T-helper 2 cell treated with Interferon-gamma antibody and Interleukin-4, amounts not matched to agents 100 ng/mL and 5 ng/mL, for 36 hours (primary cell): ENCODE data around the gene CUEDC1. TPM values are rescaled to one million over a fixed set of nuclear protein-coding genes. Genes with fewer than 3 reads are reported as not detected.
"Not testable (repeated sequence)": the region's sequence is repeated elsewhere in the genome, so short reads cannot be mapped to it uniquely, and the experiment has no call there.

Source experiments
- intact Hi-C: fragments of 100-400 bp; cut with micrococcal nuclease; formaldehyde crosslinking; loops from one replicate; pipeline ENCODE4 v1.15.1; 2023
- total RNA-seq: library from RNA; stranded (reverse); gene quantifications from 2 replicates; pipeline ENCODE4 v1.2.3, GENCODE V29; 2022

The CUEDC1 gene
- total RNA-seq, 1 donor from 2014 or later = 0.25 TPM

DNA sequence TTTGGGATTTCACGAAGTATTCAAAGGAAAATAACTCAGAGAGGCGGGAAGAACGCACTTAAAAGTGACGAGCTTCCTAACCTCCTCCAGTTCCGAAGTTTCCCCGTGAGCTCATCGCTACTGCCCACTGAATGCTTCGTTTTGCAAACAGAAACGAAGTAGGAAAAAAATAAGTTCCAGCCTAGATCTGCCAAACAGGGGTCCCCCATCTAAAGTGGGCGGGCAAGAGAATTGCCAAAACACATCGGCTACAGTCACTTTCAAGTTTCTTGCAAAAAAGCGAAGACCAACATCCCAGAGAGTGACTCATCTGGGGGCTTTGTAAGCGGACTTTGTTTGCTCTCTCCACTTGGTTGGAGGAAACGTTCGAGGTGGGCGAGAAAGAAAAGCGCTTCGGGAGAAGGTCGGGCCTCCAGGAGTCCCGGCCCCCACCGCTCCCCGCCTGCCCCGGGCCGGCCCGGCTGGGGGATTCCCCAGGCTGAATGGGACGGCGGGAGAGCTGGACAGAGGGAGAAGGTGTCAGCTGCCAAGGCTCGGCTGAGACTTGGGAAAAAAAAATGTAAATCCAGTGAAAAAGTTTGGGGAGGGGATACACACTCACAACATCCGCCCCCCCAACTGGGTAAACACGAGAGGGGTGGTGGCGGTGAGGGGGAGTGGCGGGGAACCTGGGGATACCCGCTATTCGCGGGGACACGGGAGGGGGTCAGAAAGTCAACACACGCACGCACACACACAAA lies 31.8 kb upstream of the CUEDC1 start:
- intact Hi-C loops = loop anchor here (2.0 to 5.0 kb wide), 3 partner anchors 94 to 730 kb away; partner anchors contain the start of gene MSI2

DNA sequence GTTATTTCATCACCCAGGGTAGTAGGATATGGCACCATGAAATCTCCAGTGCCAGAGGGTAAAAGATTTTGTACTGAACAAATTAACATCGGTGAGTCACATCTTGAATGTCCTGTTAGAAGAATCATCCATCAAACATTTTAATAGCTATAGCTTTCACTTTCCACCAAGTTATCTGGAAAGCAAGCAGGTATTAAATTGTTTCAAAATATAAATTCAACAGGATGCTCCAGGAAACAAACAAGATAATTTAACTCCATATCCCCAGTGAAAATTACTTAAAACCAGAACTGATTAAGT lies 30.4 kb upstream of the CUEDC1 start:
- intact Hi-C loops = loop anchor here (5.0 kb wide), 2 partner anchors 532 to 728 kb away; partner anchors contain the start of gene MSI2

DNA sequence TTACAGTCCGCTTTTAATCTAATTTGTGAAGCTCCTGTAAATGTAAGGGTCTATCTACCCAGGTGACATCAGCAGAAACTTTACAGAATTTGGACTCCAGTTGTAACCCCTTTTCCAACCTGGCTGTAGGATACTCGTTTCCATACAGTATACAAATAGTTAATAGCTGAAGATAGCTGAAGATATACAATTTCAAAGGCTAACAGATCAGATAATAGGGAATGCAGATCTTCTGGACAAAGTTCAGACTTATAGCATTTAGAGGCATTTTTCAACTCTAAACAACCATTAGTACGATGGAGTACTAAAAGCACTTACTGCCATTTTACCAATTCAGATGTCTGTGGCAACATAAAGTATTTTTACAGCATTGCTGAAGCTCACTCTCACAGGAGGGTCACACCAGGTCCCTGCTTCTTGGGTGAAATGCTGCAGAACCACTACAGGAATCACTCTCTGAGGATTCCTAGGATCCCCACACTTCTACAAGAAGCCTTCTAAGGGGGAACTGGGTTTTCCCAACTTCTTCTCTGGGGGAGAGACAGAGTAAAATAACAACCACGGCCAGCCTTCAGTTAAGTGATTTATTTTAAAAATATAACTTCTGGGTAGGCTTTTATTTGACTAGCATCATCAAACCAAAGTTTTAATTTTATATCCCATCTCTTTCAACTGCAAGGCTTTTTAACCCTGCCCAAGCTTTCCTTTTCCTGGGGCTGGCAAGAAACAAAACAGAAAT lies 29.9 kb upstream of the CUEDC1 start:
- intact Hi-C loops = loop anchor here (5.0 kb wide), 2 partner anchors 532 to 728 kb away; partner anchors contain the start of gene MSI2

DNA sequence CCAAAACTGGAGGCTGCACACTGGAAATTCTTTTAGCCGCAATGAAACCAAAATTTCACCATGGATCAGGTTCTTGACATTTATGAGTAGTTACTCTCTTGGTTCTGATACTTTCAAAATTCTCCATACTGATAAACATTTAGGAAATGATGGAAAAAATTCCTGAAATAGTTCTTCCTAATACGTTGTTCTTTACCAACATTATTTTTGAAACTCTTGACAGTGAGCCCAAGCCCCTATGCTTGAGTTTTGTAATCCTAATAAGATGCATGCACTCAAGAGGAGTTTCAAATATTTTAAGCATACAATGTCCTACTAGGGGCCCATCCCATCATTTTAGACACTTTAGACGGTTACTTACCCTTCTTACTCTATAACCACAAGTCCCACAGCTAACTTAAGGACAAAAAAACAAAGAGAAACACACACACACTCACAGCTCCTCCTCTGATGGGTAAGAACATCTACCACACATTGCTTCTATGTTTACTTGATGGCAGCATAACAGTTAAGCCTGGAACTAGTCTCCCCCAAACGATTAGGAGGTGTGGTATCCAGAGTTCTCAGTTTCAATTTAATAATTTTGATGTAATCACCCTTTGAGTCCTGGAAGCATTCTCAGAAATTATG lies 29.2 kb upstream of the CUEDC1 start:
- intact Hi-C loops = no loop called here

DNA sequence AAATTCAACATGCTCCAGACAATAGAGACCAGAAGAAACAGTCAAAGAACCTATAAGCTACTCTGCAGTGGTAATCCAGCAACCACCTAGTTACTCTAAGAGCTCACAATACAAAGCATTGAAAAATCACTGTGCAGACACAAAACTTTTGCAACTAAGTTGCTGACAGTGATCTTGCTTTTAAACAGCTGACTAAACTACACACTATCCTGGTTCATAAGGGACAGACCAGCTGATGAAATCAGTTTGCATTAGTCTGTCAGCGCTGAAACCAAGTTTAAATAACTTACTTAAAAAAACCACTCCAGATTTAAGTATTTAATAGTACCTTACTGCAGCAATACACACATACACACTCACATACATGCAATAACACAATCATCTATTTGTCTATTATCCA lies 28.2 kb upstream of the CUEDC1 start:
- intact Hi-C loops = no loop called here

DNA sequence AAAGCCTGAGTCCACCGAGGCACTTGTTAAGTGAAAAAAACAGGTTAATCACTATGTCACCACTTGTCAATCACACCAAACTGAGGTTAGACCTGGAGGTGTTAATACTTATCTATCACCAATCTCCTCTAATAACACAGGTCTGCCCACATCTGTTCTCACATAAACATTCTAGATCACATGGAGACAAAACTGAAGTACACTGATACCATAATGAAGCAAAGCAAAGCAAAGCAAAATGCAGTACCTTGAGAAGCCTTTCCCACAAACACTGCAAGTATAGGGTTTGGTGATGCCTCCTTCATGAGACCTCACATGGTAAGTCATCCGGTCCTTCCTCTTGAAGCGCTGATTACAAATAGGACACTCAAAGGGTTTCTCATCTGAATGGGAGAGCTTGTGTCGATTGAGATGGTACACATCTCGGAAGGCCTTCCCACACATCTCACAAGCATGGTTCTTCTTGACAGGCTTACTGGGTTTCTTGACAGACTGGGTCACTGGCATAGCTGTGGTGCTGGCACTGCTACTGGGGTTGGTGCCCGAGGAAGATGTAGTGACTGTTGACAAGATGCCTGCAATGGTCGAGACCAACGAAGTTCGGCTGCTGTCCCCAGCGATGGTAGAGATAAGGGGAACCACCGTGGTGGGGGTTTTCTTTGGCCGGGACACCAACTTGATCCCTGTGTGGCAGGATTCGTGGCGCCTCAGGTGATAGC lies 27.4 kb upstream of the CUEDC1 start:
- intact Hi-C loops = no loop called here

DNA sequence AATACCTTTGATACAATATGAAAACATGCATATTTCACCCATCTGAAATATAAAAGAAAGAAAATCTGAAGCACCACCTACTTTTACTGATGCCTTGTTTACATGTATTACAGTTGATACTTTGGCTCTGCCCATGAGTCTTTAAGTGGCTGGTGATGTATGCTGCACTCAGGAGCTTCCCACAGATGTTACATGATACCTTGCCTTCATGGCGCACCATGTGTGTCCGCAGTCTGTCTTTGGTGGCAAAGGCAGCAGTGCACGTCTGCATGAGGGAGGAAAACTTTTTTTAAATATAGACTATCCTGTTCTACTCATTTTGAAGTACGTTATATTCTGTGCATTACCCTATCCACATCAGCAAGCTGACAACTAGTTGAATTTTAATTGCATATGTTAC lies 25.3 kb upstream of the CUEDC1 start:
- intact Hi-C loops = no loop called here

DNA sequence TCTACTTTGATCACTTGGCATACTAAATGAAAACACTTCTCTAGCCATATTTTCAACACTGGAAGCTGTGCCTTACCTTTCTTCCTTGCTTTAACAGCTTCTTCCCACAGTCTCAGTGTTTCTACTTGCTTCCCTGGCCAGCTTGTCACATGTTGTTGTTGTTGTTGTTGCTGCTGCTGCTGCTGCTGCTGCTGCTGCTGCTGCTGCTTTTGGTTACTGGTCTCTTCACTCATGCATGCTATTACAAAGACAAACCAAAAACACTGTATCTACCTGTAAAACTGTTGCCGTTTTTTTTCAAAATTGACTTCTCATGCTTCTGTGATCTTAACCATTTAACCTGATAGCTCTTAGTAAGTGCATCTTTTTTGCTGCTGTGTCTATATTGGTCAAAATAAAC lies 23.9 kb upstream of the CUEDC1 start:
- intact Hi-C loops = no loop called here

DNA sequence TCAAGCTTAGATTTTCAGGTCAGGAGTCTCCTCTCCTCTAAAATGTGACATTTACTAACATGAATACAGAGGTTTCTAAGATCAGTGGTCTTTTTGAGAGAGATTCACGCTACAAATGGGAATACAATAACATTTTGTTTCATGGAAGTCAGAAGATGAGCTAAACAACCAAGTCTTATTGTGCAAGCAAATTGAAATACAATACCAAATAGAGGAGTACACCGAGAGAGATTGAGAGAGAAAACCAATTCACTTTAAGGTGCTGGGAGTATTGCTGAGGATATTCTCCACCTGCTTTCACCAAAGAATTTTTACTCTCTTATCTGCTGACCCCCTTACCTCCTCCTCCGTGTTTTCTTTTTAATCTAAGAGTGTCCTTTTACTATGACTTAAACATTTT lies 21.4 kb upstream of the CUEDC1 start:
- intact Hi-C loops = no loop called here

DNA sequence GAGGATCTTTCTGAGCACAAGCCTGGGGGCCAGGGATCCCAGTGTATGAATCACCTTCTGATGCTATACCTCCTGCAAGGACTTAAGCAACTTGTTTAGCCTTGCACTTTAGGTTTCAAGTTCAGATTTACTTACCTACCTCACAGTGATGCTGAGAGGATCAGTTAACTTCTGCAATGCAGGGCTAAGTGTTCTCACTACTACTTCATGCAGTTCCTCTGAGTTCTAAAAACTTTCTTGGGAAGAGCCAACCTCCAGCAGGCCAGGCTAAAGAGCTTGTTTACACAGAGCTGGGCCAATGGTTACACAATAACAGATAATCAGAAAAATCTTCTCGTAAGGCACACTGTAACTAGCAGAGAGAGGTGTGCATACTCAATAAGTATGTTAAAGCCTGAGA lies 19.8 kb upstream of the CUEDC1 start:
- intact Hi-C loops = no loop called here

DNA sequence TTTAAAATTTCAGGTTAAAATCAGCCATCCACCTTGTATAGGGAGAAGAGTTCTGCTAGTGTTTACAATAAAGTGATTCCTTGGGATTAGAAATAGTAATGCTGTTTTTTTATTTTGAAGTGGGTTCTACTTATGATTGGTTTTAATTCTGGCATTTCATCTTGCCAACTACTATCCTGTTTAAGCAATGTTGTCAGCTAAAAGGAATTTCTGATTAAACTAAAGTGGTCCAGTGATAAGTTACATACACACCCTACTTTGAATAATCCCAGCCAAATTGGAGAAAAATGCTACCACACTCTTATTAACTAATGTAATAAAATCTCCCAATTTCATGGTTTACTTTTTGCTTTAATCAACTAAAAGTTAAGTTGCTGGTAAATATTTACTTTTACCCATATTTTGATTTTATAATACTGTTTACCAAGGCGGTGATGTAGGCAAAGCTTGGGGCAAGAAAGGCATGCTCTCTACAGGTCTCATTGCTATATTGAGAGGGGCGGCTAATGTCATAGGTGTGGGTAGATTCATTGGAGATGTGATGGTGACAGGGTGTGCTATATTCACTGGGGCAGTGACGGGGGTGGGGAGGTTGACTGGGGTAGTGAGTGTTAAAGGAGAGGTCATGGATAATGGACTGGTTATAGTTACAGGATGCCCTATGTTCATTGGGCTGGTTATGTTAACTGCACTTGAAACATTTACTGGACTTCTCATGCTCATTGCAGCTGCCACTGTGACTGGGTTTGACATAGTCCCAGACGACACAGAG lies 19.0 kb upstream of the CUEDC1 start:
- intact Hi-C loops = not testable (repeated sequence)

DNA sequence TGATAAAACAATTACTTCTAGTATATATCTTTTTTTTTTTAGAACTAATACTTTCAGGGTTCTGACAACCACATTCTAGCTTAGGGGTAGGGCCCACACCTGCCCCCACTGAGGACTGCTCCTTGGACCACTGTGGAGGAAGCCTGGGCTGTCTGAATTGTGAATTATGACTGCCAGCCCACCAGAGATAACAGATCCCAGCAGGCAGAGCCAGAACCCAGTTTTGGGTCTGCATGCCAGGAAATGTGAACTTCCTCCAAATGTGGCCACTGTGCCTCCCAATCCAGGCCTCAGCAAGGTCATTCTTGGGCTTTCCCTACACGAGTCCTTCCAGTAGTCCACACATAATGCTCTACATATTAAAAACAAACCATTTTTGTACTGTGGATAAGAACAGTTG lies 16.9 kb upstream of the CUEDC1 start:
- intact Hi-C loops = no loop called here

DNA sequence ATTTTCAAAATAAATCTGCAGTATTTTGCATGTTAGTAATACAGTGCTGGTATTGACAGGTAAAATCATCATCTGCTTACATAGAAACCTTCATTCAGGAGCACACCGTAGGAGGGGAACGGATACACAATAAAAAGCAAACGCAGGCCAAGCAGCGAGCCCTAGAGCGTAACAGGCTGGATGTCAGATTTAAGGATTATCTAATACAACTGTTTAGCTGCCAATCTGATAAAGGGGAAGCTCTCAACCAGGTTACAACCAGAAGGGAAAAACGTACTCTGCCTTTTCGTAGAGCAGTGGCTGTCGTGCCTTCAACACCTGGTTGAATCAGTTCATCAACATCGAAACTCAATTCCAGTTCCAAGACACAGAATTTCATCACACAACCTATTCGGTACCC lies 16.4 kb upstream of the CUEDC1 start:
- intact Hi-C loops = no loop called here

DNA sequence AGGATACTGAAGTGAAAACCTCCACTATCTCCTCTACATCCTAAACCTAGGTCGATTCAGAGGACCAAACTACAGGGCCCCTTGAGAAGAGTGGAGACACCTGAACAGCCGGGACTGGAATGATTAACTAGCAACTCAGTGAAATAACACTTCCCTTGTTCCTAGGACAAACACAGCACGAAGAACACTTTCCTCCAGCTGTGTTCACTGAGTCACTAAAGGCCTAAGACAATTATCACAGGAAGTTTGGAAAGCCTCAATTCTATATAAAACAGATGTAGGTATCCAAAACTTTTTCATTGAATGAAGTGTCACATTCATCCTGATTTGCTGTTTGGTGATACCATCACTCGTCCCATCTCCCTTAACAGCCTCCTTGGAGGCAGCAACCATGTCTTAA lies 15.5 kb upstream of the CUEDC1 start:
- intact Hi-C loops = no loop called here

DNA sequence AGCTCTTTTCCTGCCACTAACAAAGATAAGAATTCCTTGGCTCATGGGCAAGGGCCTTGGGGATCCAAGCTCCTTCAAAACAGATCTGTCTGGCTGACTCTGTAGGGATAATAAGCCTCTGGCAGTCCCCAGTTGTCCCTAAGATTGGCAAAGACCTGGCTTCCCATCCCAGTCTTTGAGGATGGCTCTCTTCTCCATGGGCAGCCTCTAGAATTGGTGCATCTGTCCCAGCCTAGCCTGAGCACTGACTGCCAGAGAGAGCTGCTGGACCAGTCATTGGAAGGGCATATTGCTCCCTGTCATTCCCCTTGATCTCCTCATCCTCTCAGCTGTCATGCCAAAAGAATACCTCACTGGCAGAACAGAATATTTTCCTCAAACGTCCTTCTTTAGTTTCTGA lies 13.2 kb upstream of the CUEDC1 start:
- intact Hi-C loops = no loop called here

DNA sequence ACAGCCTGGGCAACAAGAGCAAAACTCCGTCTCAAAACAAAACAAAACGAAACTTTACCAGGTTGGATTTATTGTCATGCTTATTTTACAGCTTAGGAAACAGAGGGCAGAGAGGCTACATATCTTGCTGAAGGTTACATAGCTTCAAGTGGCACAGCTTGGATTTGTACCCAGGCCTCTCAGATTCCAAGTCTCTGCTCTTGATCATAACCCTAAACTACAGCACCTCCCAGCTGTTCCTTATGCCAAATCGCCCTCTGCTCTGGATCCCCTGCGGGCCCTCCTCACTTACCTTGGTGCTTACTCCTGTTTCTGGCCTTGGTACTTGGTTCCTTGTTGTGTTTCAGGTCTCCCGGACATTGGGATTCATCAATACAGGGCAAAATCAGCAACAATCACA lies 11.7 kb upstream of the CUEDC1 start:
- intact Hi-C loops = no loop called here

DNA sequence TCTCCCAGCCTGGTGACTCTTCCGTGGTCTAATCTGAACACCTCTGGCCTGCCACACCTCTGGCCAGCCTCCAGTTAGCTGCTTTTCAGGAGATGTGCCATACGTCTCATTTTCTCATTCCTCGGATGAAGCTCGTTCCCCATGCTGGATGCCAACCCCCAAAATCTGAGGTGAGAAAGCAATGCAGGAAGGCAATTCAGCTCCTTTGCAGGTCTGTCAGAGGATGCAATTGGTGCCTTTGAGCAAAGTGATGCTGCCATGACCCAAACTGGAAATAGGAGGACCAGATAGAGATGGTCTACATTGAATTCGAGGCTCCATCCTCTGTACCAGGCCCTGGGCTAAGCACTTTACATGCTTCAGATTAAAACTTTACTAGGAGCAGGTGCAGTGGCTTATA lies 11.0 kb upstream of the CUEDC1 start:
- intact Hi-C loops = no loop called here

DNA sequence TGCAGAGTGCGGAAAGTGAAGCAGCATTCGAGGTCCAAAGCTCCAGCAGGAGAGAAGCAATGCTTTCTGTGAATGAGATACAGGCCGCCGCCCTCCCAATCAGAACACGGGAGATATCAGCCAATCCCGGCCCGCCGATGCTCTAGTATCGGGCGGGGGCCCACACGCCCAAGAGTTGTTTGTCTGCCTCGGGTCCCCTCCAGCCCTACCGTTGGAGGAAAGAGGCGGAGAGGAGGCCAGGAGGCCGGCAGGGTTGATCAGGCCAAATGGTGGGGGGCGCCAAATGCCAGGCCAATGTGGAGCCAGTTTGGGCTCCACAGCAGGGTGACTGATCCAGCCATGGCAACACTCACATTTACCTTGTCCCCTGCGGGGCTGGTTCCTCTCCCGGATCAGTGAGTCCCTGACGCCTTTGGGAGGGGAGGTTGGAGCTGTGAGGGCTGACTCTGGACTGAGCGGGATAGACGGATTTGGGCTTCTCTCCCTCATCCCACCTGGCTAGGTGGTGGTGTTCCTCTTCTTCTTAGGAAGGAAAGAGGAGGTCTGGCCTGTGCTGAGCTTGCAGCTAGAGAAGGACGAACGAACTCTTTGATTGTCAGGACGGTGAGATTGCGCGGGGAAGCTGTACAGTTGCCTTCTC lies 10.4 kb upstream of the CUEDC1 start:
- intact Hi-C loops = no loop called here

DNA sequence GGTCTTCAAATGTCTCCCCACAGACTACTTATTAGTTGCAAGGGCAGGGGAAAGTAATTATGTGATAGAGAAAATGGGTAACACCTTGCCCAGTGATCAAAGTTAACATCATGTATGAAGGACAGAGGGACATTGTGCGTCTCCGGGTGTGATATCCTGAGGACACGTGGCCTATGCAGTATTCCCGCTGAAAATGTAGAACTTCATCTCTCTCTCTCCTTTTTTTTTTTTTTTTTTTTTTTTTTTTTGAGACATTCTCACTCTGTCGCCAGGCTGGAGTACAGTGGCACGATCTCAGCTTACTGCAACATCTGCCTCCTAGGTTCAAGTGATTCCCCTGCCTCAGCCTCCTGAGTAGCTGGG lies 7.9 kb upstream of the CUEDC1 start:
- intact Hi-C loops = no loop called here

DNA sequence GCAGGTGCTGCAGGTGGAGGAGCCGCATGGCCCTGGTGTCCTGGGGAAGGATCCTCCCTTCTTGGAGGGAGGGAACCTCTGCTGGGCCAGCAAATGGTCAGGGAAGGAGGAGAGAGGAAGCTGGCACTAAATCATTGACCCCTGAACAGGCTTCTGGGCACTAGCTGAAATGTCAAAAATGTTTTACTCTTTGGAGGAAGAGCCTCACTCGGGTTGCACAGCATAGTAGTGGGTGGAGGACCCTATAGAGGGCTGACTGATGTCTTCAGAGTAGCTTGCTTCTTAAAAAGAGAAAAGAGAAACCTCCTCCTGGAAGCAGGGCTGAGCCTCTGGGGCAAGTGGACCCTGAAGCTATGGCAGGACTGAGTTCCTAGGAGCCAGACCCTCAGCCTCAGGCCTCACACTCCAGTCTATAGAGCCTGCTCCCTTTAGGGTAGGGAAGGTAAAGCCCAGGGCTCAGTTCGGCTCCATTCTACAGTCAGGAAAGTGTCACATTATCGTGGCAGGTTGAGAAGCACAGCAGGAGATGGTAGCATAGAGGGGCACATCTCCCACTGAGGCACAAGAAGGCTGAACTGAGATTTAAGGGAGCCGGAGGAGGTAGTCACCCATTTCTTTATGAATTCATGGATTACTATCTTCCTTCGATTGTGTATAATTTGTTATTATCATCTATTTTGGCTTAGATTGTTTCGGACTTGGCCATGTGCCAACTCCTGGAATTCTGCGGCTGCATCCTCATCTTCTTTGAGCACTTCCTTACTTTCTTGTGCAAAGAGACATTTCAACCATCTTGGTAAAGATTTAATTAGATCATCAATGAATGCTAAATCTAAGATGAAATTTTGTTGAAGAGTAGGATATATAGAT lies 7.3 kb upstream of the CUEDC1 start:
- intact Hi-C loops = no loop called here
